Measurements from ENCODE around the gene TAF11L9. TPM values are rescaled to one million over a fixed set of nuclear protein-coding genes. Genes with fewer than 3 reads are reported as not detected.

TAF11L9 gene
- polyA plus RNA-seq, 1 of the 3 experiments (the other 2 are of a cell fraction) = not detected

DNA sequence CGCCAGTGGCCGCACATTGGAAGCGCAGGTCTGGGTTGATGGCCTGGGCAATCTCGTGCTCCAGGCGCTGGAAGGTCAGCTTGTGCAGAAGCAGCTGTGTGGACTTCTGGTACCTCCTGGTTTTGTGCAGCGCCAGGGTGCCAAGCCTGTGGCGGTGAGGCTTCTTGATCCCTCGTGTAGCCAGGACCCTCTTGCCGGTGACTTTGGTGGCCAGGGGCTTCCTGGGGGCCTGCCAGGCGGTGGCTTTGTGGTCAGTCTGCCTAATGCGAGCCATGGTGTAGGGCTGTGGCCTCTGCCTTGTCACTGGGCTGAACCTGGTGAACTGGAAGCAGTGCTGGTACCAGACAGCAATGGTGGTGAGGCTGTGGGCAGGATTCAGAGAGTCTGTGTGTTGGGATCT is 31.5 kb upstream of the TAF11L9 start:
- DNase-seq = no peak
- Histone ChIP-seq H3F3A (replicated peaks; ENCODE audit: insufficient read depth) (no peaks in the 10 kb centered on the region), H3K4me3 (ENCODE audit: low read depth in 2 of 2, low read length in 1 of 2) (no peak overlapping the region), H3K27me3 (ENCODE audit: insufficient read depth) (no peaks in the 10 kb centered on the region), H3K36me3 (replicated peaks in 1 of 2; ENCODE audit: control insufficient read depth in 1 of 2, insufficient read depth in 2 of 2, low read length in 1 of 2) (no peaks in the 10 kb centered on the region), H4K20me1 (ENCODE audit: insufficient read depth) (no peaks in the 10 kb centered on the region), H3K4me2 (no peak overlapping the region), H3K9me3 (no peaks in the 10 kb centered on the region), H2AFZ (ENCODE audit: low read depth) (no peak overlapping the region), H3K9me2 (no peaks in the 10 kb centered on the region), H3K9ac (no peak overlapping the region), H3K4me1 (ENCODE audit: control insufficient read depth in 1 of 2, insufficient read depth in 2 of 2, low read depth in 1 of 2, low read length in 1 of 2) (no peaks in the 10 kb centered on the region), H3K79me2 (ENCODE audit: insufficient read depth) (no peaks in the 10 kb centered on the region), H3K27ac (ENCODE audit: low read depth in 2 of 2, low read length in 1 of 2) (no peak overlapping the region)
- TF ChIP-seq YY1 (IDR thresholded peaks at IDR 0.05; ENCODE audit: low read depth) (no peak), RAD21 (IDR thresholded peaks at IDR 0.05; ENCODE audit: low read length) (no peak), RFX5 (IDR thresholded peaks at IDR 0.05; ENCODE audit: low read length) (no peak), MEF2A (IDR thresholded peaks at IDR 0.05; ENCODE audit: borderline replicate concordance, low read depth) (no peak), GABPA (IDR thresholded peaks at IDR 0.05; ENCODE audit: low read depth) (no peak), POLR2AphosphoS5 (IDR thresholded peaks at IDR 0.05; ENCODE audit: low read depth, low read length) (no peak), TCF12 (IDR thresholded peaks at IDR 0.05) (no peak), TEAD4 (IDR thresholded peaks at IDR 0.05; ENCODE audit: borderline replicate concordance, insufficient read depth) (no peak), GATA2 (CRISPR knock-in tag; IDR thresholded peaks at IDR 0.05) (no peak)
- TF ChIP-seq, protein P1, sequence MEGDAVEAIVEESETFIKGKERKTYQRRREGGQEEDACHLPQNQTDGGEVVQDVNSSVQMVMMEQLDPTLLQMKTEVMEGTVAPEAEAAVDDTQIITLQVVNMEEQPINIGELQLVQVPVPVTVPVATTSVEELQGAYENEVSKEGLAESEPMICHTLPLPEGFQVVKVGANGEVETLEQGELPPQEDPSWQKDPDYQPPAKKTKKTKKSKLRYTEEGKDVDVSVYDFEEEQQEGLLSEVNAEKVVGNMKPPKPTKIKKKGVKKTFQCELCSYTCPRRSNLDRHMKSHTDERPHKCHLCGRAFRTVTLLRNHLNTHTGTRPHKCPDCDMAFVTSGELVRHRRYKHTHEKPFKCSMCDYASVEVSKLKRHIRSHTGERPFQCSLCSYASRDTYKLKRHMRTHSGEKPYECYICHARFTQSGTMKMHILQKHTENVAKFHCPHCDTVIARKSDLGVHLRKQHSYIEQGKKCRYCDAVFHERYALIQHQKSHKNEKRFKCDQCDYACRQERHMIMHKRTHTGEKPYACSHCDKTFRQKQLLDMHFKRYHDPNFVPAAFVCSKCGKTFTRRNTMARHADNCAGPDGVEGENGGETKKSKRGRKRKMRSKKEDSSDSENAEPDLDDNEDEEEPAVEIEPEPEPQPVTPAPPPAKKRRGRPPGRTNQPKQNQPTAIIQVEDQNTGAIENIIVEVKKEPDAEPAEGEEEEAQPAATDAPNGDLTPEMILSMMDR (IDR thresholded peaks at IDR 0.05) = no peak
- 80% methylated on average over 1 of the region's 11 CpGs for WGBS (ENCODE audit: low lambda C conversion rate)
- POLR2A ChIA-PET = no interaction called here
- CTCF ChIA-PET = no interaction called here

DNA sequence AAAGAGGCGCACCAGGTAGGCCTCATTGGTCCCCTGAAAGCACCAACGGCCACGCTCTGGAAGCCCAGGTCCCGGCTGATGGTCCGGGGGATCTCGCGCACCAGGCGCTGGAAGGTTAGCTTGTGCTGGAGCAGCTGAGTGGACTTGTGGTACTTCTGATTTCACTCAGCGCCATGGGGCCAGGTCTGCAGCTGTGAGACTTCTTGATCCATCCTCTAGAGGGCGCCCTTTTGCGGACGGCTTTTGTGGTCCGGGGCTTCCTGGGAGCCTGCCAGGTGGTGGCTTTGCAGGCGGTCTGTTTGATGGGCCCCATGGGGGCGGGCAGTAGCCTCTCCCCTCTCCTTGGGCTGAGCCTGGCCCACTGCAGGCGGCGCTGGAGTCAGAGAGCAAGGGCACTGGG is 26.4 kb upstream of the TAF11L9 start:
- Histone ChIP-seq H3K4me3 (ENCODE audit: low read depth in 2 of 2, low read length in 1 of 2) (no peak overlapping the region), H2AFZ (ENCODE audit: low read depth) (no peak overlapping the region), H3K27ac (ENCODE audit: low read depth in 2 of 2, low read length in 1 of 2) (no peak overlapping the region), H3K9me3 (no peaks in the 10 kb centered on the region), H3K27me3 (ENCODE audit: insufficient read depth) (no peaks in the 10 kb centered on the region), H3K79me2 (ENCODE audit: insufficient read depth) (no peaks in the 10 kb centered on the region), H3K4me2 (no peak overlapping the region), H4K20me1 (ENCODE audit: insufficient read depth) (no peaks in the 10 kb centered on the region), H3K9me2 (no peaks in the 10 kb centered on the region), H3K9ac (no peak overlapping the region), H3F3A (replicated peaks; ENCODE audit: insufficient read depth) (no peaks in the 10 kb centered on the region), H3K36me3 (replicated peaks in 1 of 2; ENCODE audit: control insufficient read depth in 1 of 2, insufficient read depth in 2 of 2, low read length in 1 of 2) (no peaks in the 10 kb centered on the region), H3K4me1 (ENCODE audit: control insufficient read depth in 1 of 2, insufficient read depth in 2 of 2, low read depth in 1 of 2, low read length in 1 of 2) (no peaks in the 10 kb centered on the region)
- CTCF ChIA-PET = no interaction called here
- DNase-seq = peak; percentile 27
- TF ChIP-seq, protein P1 (IDR thresholded peaks at IDR 0.05) = peak; percentile 29
- TF ChIP-seq GABPA (IDR thresholded peaks at IDR 0.05; ENCODE audit: low read depth) (no peak), FOXM1 (IDR thresholded peaks at IDR 0.05; ENCODE audit: low read depth) (no peak), MEF2A (IDR thresholded peaks at IDR 0.05; ENCODE audit: borderline replicate concordance, low read depth) (no peak)
- POLR2A ChIA-PET = no interaction called here
- WGBS (ENCODE audit: low lambda C conversion rate) = 69% methylated on average over 5 of the region's 17 CpGs
